Measurements from ENCODE around the gene DCLK1. TPM values are rescaled to one million over a fixed set of nuclear protein-coding genes. Genes with fewer than 3 reads are reported as not detected.
"Not testable (repeated sequence)": the region's sequence is repeated elsewhere in the genome, so short reads cannot be mapped to it uniquely, and the experiment has no call there.

The DCLK1 gene
- total RNA-seq, 4 donors from 2014 or later = 20.5 to 40.1 (median 28.7) TPM

GRCh38 chr13:35977060-35977459 lies 154.1 kb downstream of the DCLK1 start:
- intact Hi-C loops (cut with DNase I) = loop anchor here (10.0 kb wide), 1 partner anchor 758 kb away; no protein-coding TSS in a partner anchor
- Histone ChIP-seq H3K27ac (replicated peaks in 1 of 4) (no peak overlapping the region), H3K27me3 (no peaks in the 10 kb centered on the region), H3K9me3 (no peaks in the 10 kb centered on the region), H3K4me3 (no peak overlapping the region), H3K36me3 (no peaks in the 10 kb centered on the region), H3K4me1 (peaks cover 4 to 20% (median 16%) of the 10 kb centered on the region in 4 donors)
- TF ChIP-seq POLR2A (IDR thresholded peaks at IDR 0.05; ENCODE audit: low read depth) (no peak), POLR2AphosphoS5 (IDR thresholded peaks at IDR 0.05) (no peak), CTCF (IDR thresholded peaks at IDR 0.05) (no peak), EP300 (IDR thresholded peaks at IDR 0.05) (no peak)
- 84% methylated on average over 2 of the region's 2 CpGs for WGBS
- DNase-seq (ENCODE audit: extremely low spot score) = no peak

GRCh38 chr13:35976126-35976525 lies 155.1 kb downstream of the DCLK1 start:
- TF ChIP-seq POLR2A (IDR thresholded peaks at IDR 0.05; ENCODE audit: low read depth) (no peak), POLR2AphosphoS5 (IDR thresholded peaks at IDR 0.05) (no peak), CTCF (IDR thresholded peaks at IDR 0.05) (no peak), EP300 (IDR thresholded peaks at IDR 0.05) (no peak)
- peaks cover 4 to 20% (median 16%) of the 10 kb centered on the region in 4 donors for H3K4me1 ChIP-seq
- no peak overlapping the region for H3K4me3 ChIP-seq
- 93% methylated on average over 7 of the region's 7 CpGs for WGBS
- intact Hi-C loops (cut with DNase I) = loop anchor here (10.0 kb wide), 1 partner anchor 759 kb away; no protein-coding TSS in a partner anchor
- no peaks in the 10 kb centered on the region for H3K27me3 ChIP-seq
- no peaks in the 10 kb centered on the region for H3K36me3 ChIP-seq
- H3K9me3 ChIP-seq = no peaks in the 10 kb centered on the region
- H3K27ac ChIP-seq (replicated peaks in 1 of 4) = no peak overlapping the region
- DNase-seq (ENCODE audit: extremely low spot score) = no peak

DNA sequence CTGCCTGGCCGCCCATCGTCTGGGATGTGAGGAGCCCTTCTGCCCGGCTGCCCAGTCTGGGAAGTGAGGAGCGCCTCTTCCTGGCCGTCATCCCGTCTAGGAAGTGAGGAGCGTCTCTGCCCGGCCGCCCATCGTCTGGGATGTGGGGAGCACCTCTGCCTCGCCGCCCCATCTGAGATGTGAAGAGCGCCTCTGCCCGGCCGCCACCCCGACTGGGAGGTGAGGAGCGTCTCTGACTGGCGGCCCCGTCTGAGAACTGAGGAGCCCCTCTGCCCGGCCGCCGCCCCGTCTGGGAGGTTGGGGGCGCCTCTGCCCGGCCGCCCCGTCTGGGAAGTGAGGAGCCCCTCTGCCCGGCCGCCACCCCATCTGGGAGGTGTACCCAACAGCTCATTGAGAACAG lies 164.2 kb downstream of the DCLK1 start:
- over 99% methylated on average over 18 of the region's 29 CpGs for WGBS
- H3K27ac ChIP-seq (replicated peaks in 1 of 4); H3K36me3 ChIP-seq; H3K27me3 ChIP-seq; H3K9me3 ChIP-seq; H3K4me3 ChIP-seq; DNase-seq (ENCODE audit: extremely low spot score); intact Hi-C loops (cut with DNase I): not testable (repeated sequence)
- H3K4me1 ChIP-seq = peaks cover 3 to 17% (median 9%) of the 10 kb centered on the region in 4 donors

- peaks cover 3 to 26% (median 9%) of the 10 kb centered on the region in 4 donors for H3K4me1 ChIP-seq
- H3K27ac ChIP-seq (replicated peaks in 1 of 4) = peak overlapping the region; percentile 6 to 63 (median 22)
- no peaks in the 10 kb centered on the region for H3K27me3 ChIP-seq
- H3K9me3 ChIP-seq = peaks cover 0 to 8% (median 0%) of the 10 kb centered on the region in 4 donors
- intact Hi-C loops (cut with DNase I) = no loop called here
- WGBS = 84% methylated on average over 1 of the region's 1 CpG
- no peak for DNase-seq (ENCODE audit: extremely low spot score)
- TF ChIP-seq POLR2AphosphoS5 (IDR thresholded peaks at IDR 0.05) = no peak
- no peak for TF ChIP-seq CTCF (IDR thresholded peaks at IDR 0.05)
- TF ChIP-seq EP300 (IDR thresholded peaks at IDR 0.05) = no peak
- no peak for TF ChIP-seq POLR2A (IDR thresholded peaks at IDR 0.05; ENCODE audit: low read depth)
- H3K36me3 ChIP-seq = no peaks in the 10 kb centered on the region
- H3K4me3 ChIP-seq = no peak overlapping the region
These were observed 165.2 kb downstream of the DCLK1 start for GRCh38 chr13:35966024-35966423.

DNA sequence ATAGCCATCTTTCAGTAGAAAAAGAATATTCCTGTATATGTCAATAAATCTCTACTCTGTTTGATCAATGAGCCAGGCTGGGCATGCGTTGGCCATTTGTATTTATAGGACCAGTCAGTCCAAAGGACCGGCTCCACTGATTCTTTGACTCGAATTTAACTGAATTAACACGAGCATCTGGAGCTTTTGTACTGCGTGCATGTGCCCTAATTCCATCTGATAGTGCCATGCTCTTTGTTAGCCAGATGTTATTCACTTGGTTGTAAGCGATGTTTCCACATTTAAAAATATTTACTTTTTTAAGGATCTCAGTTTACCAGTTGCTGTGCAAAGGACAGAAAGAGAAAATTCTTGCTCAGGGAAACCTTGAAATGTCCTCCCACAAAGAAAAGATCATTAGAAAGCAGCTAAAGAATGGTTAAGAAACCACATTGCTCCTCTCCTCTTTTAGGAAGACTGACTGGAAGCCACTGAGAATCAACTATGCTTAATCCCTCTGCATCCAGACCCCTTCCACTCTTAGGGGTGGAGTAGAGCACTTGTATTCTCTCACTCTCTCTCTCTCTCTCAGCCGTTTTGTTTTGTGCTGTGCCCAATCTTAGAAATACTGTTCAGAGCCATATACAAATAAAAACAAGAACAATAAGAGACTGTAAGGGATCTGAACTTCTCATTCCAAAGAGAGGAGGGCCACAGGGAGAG lies 165.8 kb downstream of the DCLK1 start:
- 92% methylated on average over 7 of the region's 7 CpGs for WGBS
- TF ChIP-seq POLR2A (IDR thresholded peaks at IDR 0.05; ENCODE audit: low read depth) = no peak
- no peak for TF ChIP-seq EP300 (IDR thresholded peaks at IDR 0.05)
- no peak for TF ChIP-seq CTCF (IDR thresholded peaks at IDR 0.05)
- no peak for TF ChIP-seq POLR2AphosphoS5 (IDR thresholded peaks at IDR 0.05)
- H3K27me3 ChIP-seq = no peaks in the 10 kb centered on the region
- H3K4me3 ChIP-seq = no peak overlapping the region
- H3K4me1 ChIP-seq = peaks cover 3 to 32% (median 13%) of the 10 kb centered on the region in 4 donors
- intact Hi-C loops (cut with DNase I) = no loop called here
- peak overlapping the region; percentile 6 to 63 (median 22) for H3K27ac ChIP-seq (replicated peaks in 1 of 4)
- no peaks in the 10 kb centered on the region for H3K36me3 ChIP-seq
- H3K9me3 ChIP-seq = peaks cover 0 to 8% (median 0%) of the 10 kb centered on the region in 4 donors
- no peak for DNase-seq (ENCODE audit: extremely low spot score)

Data from esophagus muscularis mucosa (tissue), 4 donors.